Stimulated activated CD8-positive, alpha-beta memory T cell treated with anti-CD3 and anti-CD28 coated beads, Interleukin-4, amount 100 ng/mL, for 4 hours (primary cell): Measurements from ENCODE around the gene EEFSEC.

Experiments used
- DNase-seq, 2 donors: peaks; one replicate each; pipeline ENCODE4 v3.0.0-alpha.2; 2020; ENCODE audit warnings: low read depth in 2 of 2, low spot score in 1 of 2

Gene EEFSEC

GRCh38 chr3:128182656-128183055 lies 29.4 kb downstream of the EEFSEC start:
- DNase-seq, result no peak

GRCh38 chr3:128185630-128186447 lies 32.6 kb downstream of the EEFSEC start:
- DNase-seq, result no peak

GRCh38 chr3:128187495-128187894 lies 34.2 kb downstream of the EEFSEC start:
- DNase-seq, result no peak

- DNase-seq, result no peak
Measured at GRCh38 chr3:128188326-128188725, 35.0 kb downstream of the EEFSEC start.

- DNase-seq, result no peak
Measured at GRCh38 chr3:128188956-128189355, 35.7 kb downstream of the EEFSEC start.

- no peak for DNase-seq
Measured at GRCh38 chr3:128190501-128190900, 37.2 kb downstream of the EEFSEC start.

- DNase-seq, result no peak
Measured at GRCh38 chr3:128192131-128192530, 38.9 kb downstream of the EEFSEC start.

- no peak for DNase-seq
Measured at GRCh38 chr3:128193168-128193567, 39.9 kb downstream of the EEFSEC start.

GRCh38 chr3:128194843-128195242 lies 41.6 kb downstream of the EEFSEC start:
- no peak for DNase-seq

GRCh38 chr3:128195369-128195768 lies 42.1 kb downstream of the EEFSEC start:
- DNase-seq, result no peak

GRCh38 chr3:128195802-128196201 lies 42.5 kb downstream of the EEFSEC start:
- DNase-seq, result no peak

- no peak for DNase-seq
Measured at GRCh38 chr3:128196647-128197046, 43.4 kb downstream of the EEFSEC start.

GRCh38 chr3:128197855-128198254 lies 44.6 kb downstream of the EEFSEC start:
- DNase-seq, result no peak

GRCh38 chr3:128198313-128198712 lies 45.0 kb downstream of the EEFSEC start:
- no peak for DNase-seq

GRCh38 chr3:128199110-128199509 lies 45.8 kb downstream of the EEFSEC start:
- no peak for DNase-seq

- DNase-seq, result no peak
Measured at GRCh38 chr3:128201158-128201755, 48.0 kb downstream of the EEFSEC start.

GRCh38 chr3:128203169-128203568 lies 49.9 kb downstream of the EEFSEC start:
- DNase-seq, result no peak

- DNase-seq, result no peak
Measured at GRCh38 chr3:128205558-128206145, 52.4 kb downstream of the EEFSEC start.

- DNase-seq, result no peak
Measured at GRCh38 chr3:128207951-128208350, 54.7 kb downstream of the EEFSEC start.

GRCh38 chr3:128210711-128211110 lies 57.4 kb downstream of the EEFSEC start:
- no peak for DNase-seq

GRCh38 chr3:128214056-128214455 lies 60.8 kb downstream of the EEFSEC start:
- no peak for DNase-seq

GRCh38 chr3:128215290-128215689 lies 62.0 kb downstream of the EEFSEC start:
- no peak for DNase-seq
